IPS-18a (cell line): ENCODE data around the gene AGO1.
A peak's percentile ranks its signal among the peaks of the same experiment; 100 is the strongest.

Experiments
- H3K27ac ChIP-seq: one replicate; pipeline ENCODE4 v1.5.1; 2013; ENCODE audit warnings: low read length
- H3K27me3 ChIP-seq: one replicate; pipeline ENCODE4 v1.6.1; 2013; ENCODE audit warnings: mild to moderate bottlenecking, low read length; ENCODE audit not compliant: control insufficient read depth, insufficient read depth
- H3K36me3 ChIP-seq: one replicate; pipeline ENCODE4 v1.6.1; 2013; ENCODE audit warnings: low read depth, low read length; ENCODE audit not compliant: control insufficient read depth
- H3K4me1 ChIP-seq: one replicate; pipeline ENCODE4 v1.6.1; 2013; ENCODE audit warnings: low read depth, low read length; ENCODE audit not compliant: control insufficient read depth
- H3K4me3 ChIP-seq: one replicate; pipeline ENCODE4 v1.5.1; 2013; ENCODE audit warnings: low read length
- H3K9ac ChIP-seq: one replicate; pipeline ENCODE4 v1.6.1; 2013; ENCODE audit warnings: mild to moderate bottlenecking, low read length, moderate library complexity
- H3K9me3 ChIP-seq: one replicate; pipeline ENCODE4 v1.6.1; 2013; ENCODE audit warnings: low read depth, low read length; ENCODE audit not compliant: control insufficient read depth

AGO1 gene

DNA sequence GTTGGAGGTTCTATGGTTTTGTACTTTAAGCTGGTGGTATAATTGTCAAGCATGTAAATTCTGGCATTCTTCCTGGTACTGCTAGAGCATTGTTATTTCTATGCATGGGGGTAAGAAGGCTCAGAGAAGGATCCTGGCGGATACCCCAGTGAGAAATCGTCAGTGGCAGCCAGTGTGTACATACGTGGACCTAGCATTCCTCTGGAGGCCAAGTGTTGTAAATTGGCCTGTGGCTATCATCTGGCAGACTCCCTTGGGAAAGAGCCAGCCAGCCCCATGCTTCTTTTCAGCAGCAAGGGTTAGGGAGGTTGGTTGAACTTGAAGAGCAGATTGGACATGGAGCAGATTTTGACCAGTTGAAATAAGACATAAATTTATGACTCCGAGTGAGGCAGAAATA, 42.7 kb downstream of the AGO1 start:
- Histone ChIP-seq H3K36me3 (peaks cover 15% of the 10 kb centered on the region), H3K27ac (no peak overlapping the region), H3K4me3 (no peak overlapping the region), H3K9me3 (no peaks in the 10 kb centered on the region), H3K9ac (no peak overlapping the region), H3K27me3 (no peaks in the 10 kb centered on the region), H3K4me1 (peaks cover 4% of the 10 kb centered on the region)

DNA sequence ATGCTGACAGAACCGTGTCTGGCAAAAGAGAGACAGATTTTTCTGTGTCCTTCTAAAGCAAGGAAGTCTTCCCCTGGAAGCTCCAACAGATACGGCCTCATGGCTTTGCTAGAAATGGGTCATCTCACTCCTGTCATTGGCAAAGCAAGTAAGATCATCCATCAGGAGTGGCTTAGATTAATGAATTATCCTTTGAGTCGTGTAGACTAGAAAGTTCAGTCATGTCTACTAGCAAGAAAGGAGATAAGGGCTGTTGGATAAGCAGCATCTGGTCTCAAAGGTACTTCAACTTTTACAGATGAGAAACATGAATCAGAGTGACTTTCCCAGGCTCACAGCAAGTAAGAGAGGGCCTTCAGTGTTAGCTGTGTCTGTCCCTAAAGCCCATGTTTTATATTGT, 44.5 kb downstream of the AGO1 start:
- no peaks in the 10 kb centered on the region for H3K9me3 ChIP-seq
- H3K36me3 ChIP-seq = peaks cover 4% of the 10 kb centered on the region
- no peaks in the 10 kb centered on the region for H3K27me3 ChIP-seq
- no peak overlapping the region for H3K27ac ChIP-seq
- no peak overlapping the region for H3K4me3 ChIP-seq
- H3K9ac ChIP-seq = no peak overlapping the region
- peaks cover 4% of the 10 kb centered on the region for H3K4me1 ChIP-seq

DNA sequence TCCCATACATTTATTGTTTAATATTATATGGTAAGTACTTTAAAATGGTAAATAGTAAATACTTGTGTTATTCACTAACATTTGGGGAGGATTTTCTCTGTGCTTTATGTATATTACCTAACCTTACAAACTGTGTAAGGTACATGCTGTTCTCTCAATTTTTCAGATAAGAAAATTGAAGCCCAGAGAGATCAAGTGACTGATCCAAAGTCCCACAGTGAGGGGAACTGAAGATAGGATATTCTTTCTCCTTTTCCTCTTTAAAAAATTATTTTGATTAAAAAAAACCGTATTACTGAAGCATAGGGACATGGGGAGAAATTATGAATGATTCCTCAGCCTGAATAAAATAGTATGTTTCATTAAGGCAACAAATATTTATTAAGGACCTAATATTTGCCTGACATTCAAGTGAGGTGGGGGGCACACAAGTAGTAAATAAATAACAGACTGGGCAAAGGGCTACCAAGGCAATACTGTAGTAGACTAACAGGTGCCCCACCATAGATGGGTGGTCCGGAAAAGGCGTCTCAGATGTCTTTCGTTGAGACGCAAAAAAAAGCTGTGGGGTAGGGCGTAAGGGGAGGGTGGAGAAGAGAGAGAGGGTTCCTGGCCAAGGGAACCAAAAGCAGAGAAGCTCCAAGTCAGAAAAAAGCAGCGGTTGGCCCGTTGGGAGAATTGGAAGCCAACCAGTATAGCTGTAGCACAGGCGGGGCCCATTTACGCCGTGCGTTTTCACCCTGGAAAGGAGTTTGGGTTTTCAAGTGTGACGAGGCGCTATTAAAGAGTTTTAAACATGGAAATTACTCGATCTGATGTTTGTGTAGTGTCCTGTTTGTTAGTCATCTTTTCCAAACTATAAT, 47.0 kb downstream of the AGO1 start:
- Histone ChIP-seq H3K4me1 (peaks cover 6% of the 10 kb centered on the region), H3K27ac (peak overlapping the region; percentile 14), H3K9me3 (no peaks in the 10 kb centered on the region), H3K9ac (peak overlapping the region; percentile 91), H3K4me3 (peak overlapping the region; percentile 98), H3K36me3 (peaks cover 4% of the 10 kb centered on the region), H3K27me3 (no peaks in the 10 kb centered on the region)

DNA sequence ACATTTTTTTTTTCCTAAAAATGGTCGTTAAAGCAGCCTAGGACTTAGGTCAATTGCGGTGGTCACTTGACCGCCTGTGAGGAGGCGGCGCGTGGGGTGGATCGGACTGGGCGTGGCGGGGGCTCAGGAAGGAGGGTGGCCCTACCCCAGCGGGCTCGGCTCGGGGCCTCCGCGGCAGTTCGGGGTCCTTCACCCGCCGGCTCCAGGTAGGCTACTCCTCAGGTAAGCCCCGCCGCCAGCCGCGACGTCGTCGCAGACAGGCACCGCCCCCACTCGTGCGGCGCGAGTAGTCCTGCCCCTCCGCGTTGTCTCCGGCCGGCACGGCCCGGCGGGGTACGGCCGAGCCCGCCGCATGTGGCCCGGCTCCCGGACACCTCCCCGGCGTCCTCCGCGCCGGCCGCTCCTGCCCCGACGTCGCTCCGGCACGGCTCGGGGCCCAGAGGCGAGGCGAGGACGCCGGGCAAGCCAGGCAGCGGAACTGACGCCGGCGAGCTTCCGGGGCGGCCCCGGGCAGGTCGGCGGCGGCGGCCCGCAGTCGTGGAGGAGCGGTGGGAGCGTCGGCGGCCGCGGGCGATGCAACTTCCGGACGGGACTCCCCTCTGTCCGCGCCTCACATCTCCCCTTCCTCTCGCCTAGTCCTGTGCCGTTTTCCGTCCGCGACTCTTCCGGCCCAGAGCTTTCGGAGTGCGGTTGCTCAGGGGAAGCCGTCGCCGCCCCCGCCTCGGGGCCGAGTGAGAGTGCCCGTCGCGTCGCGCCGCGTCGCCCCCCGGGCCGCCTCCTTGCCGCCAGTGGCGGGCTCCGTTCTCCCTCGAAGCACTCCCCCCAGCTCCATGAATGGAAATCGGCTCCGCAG, 47.8 kb downstream of the AGO1 start, which contains the start of gene AGO3:
Gene AGO3 (plus strand): TSS at position 513 of the 853 bp plus-strand sequence. CDS start 322 bp downstream, at position 835.
- peak within 1 kb of the TSS; percentile 91 for H3K9ac ChIP-seq
- H3K4me3 ChIP-seq = peak within 1 kb of the TSS; percentile 98
- no peaks in the 10 kb centered on the region for H3K27me3 ChIP-seq
- H3K4me1 ChIP-seq = peaks cover 13% of the 10 kb centered on the region
- peaks cover 4% of the 10 kb centered on the region for H3K36me3 ChIP-seq
- H3K9me3 ChIP-seq = no peaks in the 10 kb centered on the region
- peak within 1 kb of the TSS; percentile 54 for H3K27ac ChIP-seq

DNA sequence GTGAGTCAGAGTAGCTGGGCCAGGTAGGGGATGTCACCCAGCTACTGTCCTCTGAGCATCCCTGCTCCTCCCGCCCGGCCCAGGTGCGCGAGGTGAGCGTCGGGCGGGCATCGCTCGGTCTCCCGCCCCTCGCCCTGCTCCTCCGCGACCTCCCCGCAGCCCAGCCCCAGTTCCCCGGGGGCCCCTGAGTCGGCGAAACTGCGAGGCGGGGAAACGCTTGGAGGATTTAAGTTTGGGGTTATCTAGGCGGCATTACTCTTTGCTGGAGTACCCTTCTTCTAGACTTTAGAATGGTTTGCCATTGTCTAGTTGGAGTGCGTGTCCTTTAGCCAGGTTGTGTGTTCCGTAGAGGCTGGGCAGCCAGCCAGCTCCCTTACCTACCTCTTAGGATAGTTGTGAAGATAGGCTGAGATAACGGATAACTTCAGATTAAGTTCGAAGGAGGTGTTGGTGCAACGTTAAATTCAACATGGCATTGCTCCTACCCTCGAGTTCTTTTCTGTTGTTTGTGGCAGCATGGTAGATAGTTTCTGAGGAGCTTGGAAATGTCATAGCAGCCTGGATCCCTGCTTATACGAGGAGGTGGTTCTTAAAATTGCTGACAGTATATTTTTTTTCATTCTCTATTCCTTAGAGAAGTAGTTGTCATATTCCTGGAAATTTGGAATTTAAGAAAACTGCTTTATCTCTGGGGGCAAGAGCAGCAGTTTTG, 48.6 kb downstream of the AGO1 start:
- Histone ChIP-seq H3K4me3 (peak overlapping the region; percentile 98), H3K9me3 (no peaks in the 10 kb centered on the region)

GRCh38 chr1:35932158-35932636, 49.2 kb downstream of the AGO1 start:
- Histone ChIP-seq H3K9me3 (no peaks in the 10 kb centered on the region), H3K4me3 (peak overlapping the region; percentile 98), H3K27me3 (no peaks in the 10 kb centered on the region), H3K36me3 (no peaks in the 10 kb centered on the region), H3K9ac (peak overlapping the region; percentile 91), H3K27ac (no peak overlapping the region), H3K4me1 (peaks cover 13% of the 10 kb centered on the region)

More for the DNA sequence above, 48.6 kb downstream of the AGO1 start:
- Histone ChIP-seq H3K27ac (peak overlapping the region; percentile 54), H3K4me1 (peaks cover 13% of the 10 kb centered on the region), H3K27me3 (no peaks in the 10 kb centered on the region), H3K36me3 (no peaks in the 10 kb centered on the region), H3K9ac (peak overlapping the region; percentile 91)

GRCh38 chr1:35932941-35933340, 49.9 kb downstream of the AGO1 start:
- Histone ChIP-seq H3K9me3 (no peaks in the 10 kb centered on the region), H3K27ac (no peak overlapping the region), H3K4me3 (peak overlapping the region; percentile 5), H3K27me3 (no peaks in the 10 kb centered on the region), H3K36me3 (no peaks in the 10 kb centered on the region), H3K9ac (no peak overlapping the region), H3K4me1 (peaks cover 13% of the 10 kb centered on the region)

DNA sequence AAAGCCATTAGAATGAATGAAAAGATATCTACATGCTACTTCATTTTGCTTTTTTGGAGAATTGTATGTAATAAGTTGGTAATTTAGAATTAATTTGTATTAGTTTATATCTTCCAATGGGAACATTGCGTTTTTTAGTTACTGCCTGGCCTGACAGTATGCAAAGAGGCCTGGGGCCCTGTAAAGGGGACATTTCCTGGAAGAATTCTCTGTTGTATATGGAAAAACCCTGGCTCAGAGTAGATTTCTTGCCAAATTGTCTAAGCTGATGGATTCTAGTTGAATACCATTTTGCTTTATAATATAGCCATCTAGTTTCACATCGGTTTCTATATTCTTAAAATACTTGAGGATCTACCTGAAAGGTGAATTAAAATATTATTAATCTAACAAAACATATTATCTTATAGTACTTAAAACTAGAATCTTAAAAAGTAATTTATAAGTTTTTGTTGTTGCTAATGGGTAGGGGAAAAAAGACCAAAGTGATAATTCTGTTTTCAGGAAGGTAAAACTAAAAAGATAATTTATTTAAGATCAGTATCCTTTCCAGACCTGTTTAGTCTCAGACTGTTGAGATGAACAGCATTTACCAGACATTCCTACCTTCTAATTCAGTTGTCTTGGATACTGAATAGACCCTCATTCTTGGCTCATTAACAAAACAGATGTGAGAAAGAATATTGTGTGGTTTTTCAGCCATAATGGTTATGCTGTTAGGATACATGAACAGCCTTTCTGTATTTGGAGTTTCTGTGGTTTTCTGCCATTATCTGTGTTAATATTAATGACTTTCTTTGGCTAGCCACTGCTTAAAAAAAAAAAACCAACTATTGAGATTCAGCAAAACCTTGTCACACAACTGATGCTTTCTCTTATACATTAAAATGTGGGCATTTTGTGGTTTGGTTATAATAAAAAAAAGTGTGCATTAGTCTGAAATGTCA, 52.7 kb downstream of the AGO1 start:
- no peak overlapping the region for H3K9ac ChIP-seq
- no peaks in the 10 kb centered on the region for H3K27me3 ChIP-seq
- H3K36me3 ChIP-seq = no peaks in the 10 kb centered on the region
- H3K27ac ChIP-seq = no peak overlapping the region
- H3K9me3 ChIP-seq = no peaks in the 10 kb centered on the region
- peaks cover 8% of the 10 kb centered on the region for H3K4me1 ChIP-seq
- H3K4me3 ChIP-seq = peak overlapping the region; percentile 17

- Histone ChIP-seq H3K4me3 (no peak overlapping the region), H3K4me1 (peaks cover 8% of the 10 kb centered on the region), H3K27me3 (no peaks in the 10 kb centered on the region), H3K9ac (no peak overlapping the region), H3K27ac (no peak overlapping the region), H3K9me3 (no peaks in the 10 kb centered on the region), H3K36me3 (no peaks in the 10 kb centered on the region)
These were observed 53.8 kb downstream of the AGO1 start for GRCh38 chr1:35936838-35937237.

- H3K27me3 ChIP-seq = no peaks in the 10 kb centered on the region
- peaks cover 8% of the 10 kb centered on the region for H3K4me1 ChIP-seq
- no peak overlapping the region for H3K4me3 ChIP-seq
- no peak overlapping the region for H3K9ac ChIP-seq
- no peaks in the 10 kb centered on the region for H3K9me3 ChIP-seq
- H3K27ac ChIP-seq = no peak overlapping the region
- H3K36me3 ChIP-seq = no peaks in the 10 kb centered on the region
These were observed 56.5 kb downstream of the AGO1 start for GRCh38 chr1:35939484-35939883.
